IMR-90 (cell line): ENCODE measurements around the gene MS4A6A. TPM values are rescaled to one million over a fixed set of nuclear protein-coding genes. Genes with fewer than 3 reads are reported as not detected.

Experiments
- ATAC-seq: fragments of 200-7000 bp; cut with Tn5 transposase; 2 replicates; pipeline ENCODE4 v1.9.1; 2020; ENCODE audit warnings: low read depth, mild to moderate bottlenecking, moderate library complexity
- BruUV-seq: library from RNA; stranded (reverse); fragments of 400-500 nt; replicated peaks from 2 replicates; lab custom pipeline; 2021; lab: Mats Ljungman, UMichigan
- CTCF ChIA-PET: fragments of 300-600 bp; formaldehyde crosslinking; extraction: SDS; loops from one replicate; lab custom pipeline; 2021; ENCODE audit warnings: antibody characterized with exemption; lab: Yijun Ruan, JAX
- POLR2A ChIA-PET: fragments of 300-600 bp; sonication (Branson Sonifier 250); formaldehyde crosslinking; loops from one replicate; lab custom pipeline; 2022; ENCODE audit warnings: antibody characterized with exemption; ENCODE audit not compliant: unreplicated experiment; lab: Charles Lee
- DNase-seq: peaks from one replicate; pipeline ENCODE4 v3.0.0; 2013
- H2AFZ ChIP-seq: replicated peaks from 2 replicates; pipeline ENCODE3; 2013; ENCODE audit warnings: low read length, mild to moderate bottlenecking; ENCODE audit not compliant: poor library complexity
- H2AK5ac ChIP-seq: 2 replicates; pipeline ENCODE4 v1.6.1; 2013; ENCODE audit warnings: low read depth, low read length, inconsistent platforms
- H2AK9ac ChIP-seq: replicated peaks from 2 replicates; pipeline ENCODE3; 2013; ENCODE audit warnings: mild to moderate bottlenecking, low read depth, low read length, moderate library complexity; ENCODE audit not compliant: poor library complexity
- H2BK120ac ChIP-seq: 2 replicates; pipeline ENCODE4 v1.6.1; 2013; ENCODE audit warnings: low read depth, low read length, inconsistent platforms
- H2BK15ac ChIP-seq: 3 replicates; pipeline ENCODE4 v1.6.1; 2013; ENCODE audit warnings: low read depth, low read length, inconsistent platforms
- H2BK20ac ChIP-seq: 2 replicates; pipeline ENCODE4 v1.6.1; 2013; ENCODE audit warnings: low read depth, mild to moderate bottlenecking, inconsistent platforms, low read length, moderate library complexity
- H2BK5ac ChIP-seq: 2 replicates; pipeline ENCODE4 v1.6.1; 2013; ENCODE audit warnings: mild to moderate bottlenecking, low read depth, low read length, inconsistent platforms; ENCODE audit not compliant: poor library complexity, severe bottlenecking
- H3K14ac ChIP-seq: replicated peaks from 2 replicates; pipeline ENCODE4 v1.6.1; 2013; ENCODE audit warnings: low read depth, low read length, inconsistent platforms
- H3K18ac ChIP-seq: 2 replicates; pipeline ENCODE4 v1.6.1; 2013; ENCODE audit warnings: low read depth, low read length, control low read depth
- H3K23ac ChIP-seq: 2 replicates; pipeline ENCODE4 v1.6.1; 2013; ENCODE audit warnings: low read depth, low read length, inconsistent platforms
- H3K27ac ChIP-seq: 2 replicates; pipeline ENCODE4 v1.5.1; 2013; ENCODE audit warnings: mild to moderate bottlenecking, control low read depth, low read length; ENCODE audit not compliant: insufficient read depth
- H3K27me3 ChIP-seq: 2 replicates; pipeline ENCODE4 v1.6.1; 2013; ENCODE audit warnings: low read length; ENCODE audit not compliant: control insufficient read depth, insufficient read depth
- H3K36me3 ChIP-seq: 2 replicates; pipeline ENCODE4 v1.6.1; 2013; ENCODE audit warnings: low read length, mixed read lengths; ENCODE audit not compliant: control insufficient read depth, insufficient read depth
- H3K4ac ChIP-seq: 2 replicates; pipeline ENCODE4 v1.6.1; 2013; ENCODE audit warnings: low read depth, low read length, inconsistent platforms
- H3K4me1 ChIP-seq: 2 replicates; pipeline ENCODE4 v1.6.1; 2013; ENCODE audit warnings: low read length, mixed read lengths; ENCODE audit not compliant: control insufficient read depth, insufficient read depth
- H3K4me2 ChIP-seq: 2 replicates; pipeline ENCODE4 v1.6.1; 2013; ENCODE audit warnings: low read depth, mild to moderate bottlenecking, control low read depth, low read length, moderate library complexity
- H3K4me3 ChIP-seq: 2 replicates; pipeline ENCODE4 v1.5.1; 2013; ENCODE audit warnings: low read depth, mild to moderate bottlenecking, control low read depth, low read length, moderate library complexity; ENCODE audit not compliant: insufficient read depth
- H3K56ac ChIP-seq: 2 replicates; pipeline ENCODE4 v1.6.1; 2013; ENCODE audit warnings: low read length, inconsistent platforms; ENCODE audit not compliant: insufficient read depth; ENCODE audit errors: extremely low read depth
- H3K79me1 ChIP-seq, 2 experiments: 2 replicates each; pipeline ENCODE4 v1.6.1; 2013; ENCODE audit warnings: low read length in 2 of 2, inconsistent platforms in 1 of 2, low read depth in 1 of 2
- H3K9ac ChIP-seq: 2 replicates; pipeline ENCODE4 v1.6.1; 2013; ENCODE audit warnings: low read depth, low read length, control low read depth
- H3K9me1 ChIP-seq: 2 replicates; pipeline ENCODE4 v1.6.1; 2013; ENCODE audit warnings: low read length, inconsistent platforms; ENCODE audit not compliant: insufficient read depth
- H3K9me3 ChIP-seq: 2 replicates; pipeline ENCODE4 v1.6.1; 2013; ENCODE audit warnings: low read length; ENCODE audit not compliant: control insufficient read depth, insufficient read depth
- H4K20me1 ChIP-seq: 2 replicates; pipeline ENCODE4 v1.6.1; 2013; ENCODE audit warnings: low read length, inconsistent platforms; ENCODE audit not compliant: insufficient read depth
- H4K5ac ChIP-seq: 2 replicates; pipeline ENCODE4 v1.6.1; 2013; ENCODE audit warnings: mild to moderate bottlenecking, low read depth, low read length, control low read depth
- H4K8ac ChIP-seq, 2 experiments: 2 replicates each; pipeline ENCODE4 v1.6.1; 2013; ENCODE audit warnings: low read depth in 2 of 2, low read length in 2 of 2, control low read depth in 1 of 2, inconsistent platforms in 1 of 2
- H4K91ac ChIP-seq: 2 replicates; pipeline ENCODE4 v1.6.1; 2013; ENCODE audit warnings: low read depth, low read length, inconsistent platforms; ENCODE audit not compliant: insufficient read depth
- BHLHE40 ChIP-seq: fragments of 150-350 bp; IDR thresholded peaks from 2 replicates; pipeline ENCODE4 v1.6.1; 2016; ENCODE audit warnings: mild to moderate bottlenecking, low read depth, low read length
- CEBPB ChIP-seq: IDR thresholded peaks from 2 replicates; pipeline ENCODE4 v1.6.1; 2012; ENCODE audit warnings: low read depth, low read length, improper control_type of control experiment
- CHD1 ChIP-seq: IDR thresholded peaks from 2 replicates; pipeline ENCODE4 v1.6.1; 2012; ENCODE audit warnings: low read depth, low read length, improper control_type of control experiment
- CTCF ChIP-seq: conservative IDR thresholded peaks from 2 replicates; pipeline ENCODE4 v1.5.1; 2012; ENCODE audit warnings: mild to moderate bottlenecking, low read depth, low read length, improper control_type of control experiment
- FOS ChIP-seq: fragments of 150-350 bp; IDR thresholded peaks from 2 replicates; pipeline ENCODE4 v1.6.1; 2016; ENCODE audit warnings: low read depth, low read length
- MAFK ChIP-seq: IDR thresholded peaks from 2 replicates; pipeline ENCODE4 v1.6.1; 2012; ENCODE audit warnings: low read depth, low read length, improper control_type of control experiment
- MAZ ChIP-seq: IDR thresholded peaks from 2 replicates; pipeline ENCODE4 v1.6.1; 2012; ENCODE audit warnings: low read depth, mild to moderate bottlenecking, low read length, improper control_type of control experiment, moderate library complexity, borderline replicate concordance
- NFE2L2 ChIP-seq: fragments of 150-350 bp; IDR thresholded peaks from 2 replicates; pipeline ENCODE4 v1.6.1; 2016; ENCODE audit warnings: low read depth, mild to moderate bottlenecking, low read length
- POLR2A ChIP-seq: IDR thresholded peaks from 2 replicates; pipeline ENCODE4 v1.6.1; 2012; ENCODE audit warnings: mild to moderate bottlenecking, low read depth, low read length
- RAD21 ChIP-seq: IDR thresholded peaks from 2 replicates; pipeline ENCODE4 v1.6.1; 2012; ENCODE audit warnings: low read length, improper control_type of control experiment
- SMC3 ChIP-seq: fragments of 150-350 bp; IDR thresholded peaks from 2 replicates; pipeline ENCODE4 v1.6.1; 2016; ENCODE audit warnings: low read depth, mild to moderate bottlenecking, antibody characterized with exemption, low read length, moderate library complexity
- USF2 ChIP-seq: fragments of 150-350 bp; IDR thresholded peaks from 2 replicates; pipeline ENCODE4 v1.6.1; 2017; ENCODE audit warnings: mild to moderate bottlenecking, antibody characterized with exemption, low read length, low read depth
- whole genome bisulfite sequencing, 2 experiments: methylation state at CpG; one replicate each; pipeline versions ENCODE4 v1.1.5 to v1.1.7; 2013; ENCODE audit warnings: missing lambda C conversion rate in 2 of 2; ENCODE audit not compliant: insufficient read length in 1 of 2; ENCODE audit errors: extremely low coverage in 2 of 2; 5-methylcytosine and 5-hydroxymethylcytosine counted together
- dilution Hi-C: fragments of 300-500 bp; cut with HindIII; formaldehyde crosslinking; loops from one replicate; pipeline ENCODE4 v1.14.3; 2018; ENCODE audit warnings: low sequenced_read_pairs; ENCODE audit not compliant: unreplicated experiment
- in situ Hi-C: fragments of 300-500 bp; cut with MboI; formaldehyde crosslinking; loops from 3 replicates; pipeline ENCODE4 v1.14.3; 2019; ENCODE audit warnings: low sequenced_read_pairs, inconsistent platforms, mixed read lengths
- intact Hi-C: fragments of 100-400 bp; cut with micrococcal nuclease; formaldehyde crosslinking; loops from 2 replicates; pipeline ENCODE4 v1.10.0; 2022
- polyA plus RNA-seq, 3 experiments: library from polyadenylated mRNA; depleted of rRNA; stranded (reverse); fragments of >200 nt; gene quantifications; 2 replicates each; pipeline ENCODE4 v1.2.3, GENCODE V29; 2012; ENCODE audit warnings: low replicate concordance in 1 of 3
- total RNA-seq: library from RNA; depleted of rRNA; stranded (reverse); fragments of >200 nt; gene quantifications from 2 replicates; pipeline ENCODE4 v1.2.3, GENCODE V29; 2012
- TF ChIP-seq, protein P1 (sequence below): fragments of 150-350 bp; IDR thresholded peaks from 2 replicates; pipeline ENCODE4 v1.6.1; 2016; ENCODE audit warnings: low read depth, mild to moderate bottlenecking, low read length, moderate library complexity, borderline replicate concordance

MS4A6A gene
- total and polyA plus RNA-seq, 2 of the 4 experiments (the other 2 are of a cell fraction): not detected

GRCh38 chr11:60145677-60146076 is 37.2 kb downstream of the MS4A6A start:
- no peaks in the 10 kb centered on the region for H3K79me1 ChIP-seq
- no peaks in the 10 kb centered on the region for H4K20me1 ChIP-seq
- no peak overlapping the region for H3K4me3 ChIP-seq
- intact Hi-C loops: no loop called here
- no peak overlapping the region for H3K56ac ChIP-seq
- H3K4ac ChIP-seq: no peak overlapping the region
- H4K91ac ChIP-seq: no peak overlapping the region
- ChIA-PET POLR2A (no interaction called here), CTCF (no interaction called here)
- H3K23ac ChIP-seq: no peak overlapping the region
- H3K9me3 ChIP-seq: peaks cover 2% of the 10 kb centered on the region
- no peak overlapping the region for H2AK9ac ChIP-seq
- in situ Hi-C loops: no loop called here
- ATAC-seq: no peak
- H2BK5ac ChIP-seq: no peak overlapping the region
- no peak overlapping the region for H3K14ac ChIP-seq
- no peak overlapping the region for H2BK20ac ChIP-seq
- no peak overlapping the region for H4K8ac ChIP-seq
- H3K4me2 ChIP-seq: no peak overlapping the region
- H3K36me3 ChIP-seq: no peaks in the 10 kb centered on the region
- no CpG with 5 or more reads among the region's 3 CpGs for WGBS, 2 experiments
- H3K18ac ChIP-seq: no peak overlapping the region
- no TSS peak for BruUV-seq
- no peak overlapping the region for H2AK5ac ChIP-seq
- H2BK15ac ChIP-seq: no peak overlapping the region
- no peak overlapping the region for H4K5ac ChIP-seq
- no peak overlapping the region for H2BK120ac ChIP-seq
- no peaks in the 10 kb centered on the region for H3K4me1 ChIP-seq
- H3K27me3 ChIP-seq: no peaks in the 10 kb centered on the region
- TF ChIP-seq POLR2A (no peak), USF2 (no peak), CTCF (no peak), RAD21 (no peak), FOS (no peak), SMC3 (no peak), CEBPB (no peak), NFE2L2 (no peak), BHLHE40 (no peak), MAFK (no peak), MAZ (no peak), CHD1 (no peak)
- TF ChIP-seq, protein P1, sequence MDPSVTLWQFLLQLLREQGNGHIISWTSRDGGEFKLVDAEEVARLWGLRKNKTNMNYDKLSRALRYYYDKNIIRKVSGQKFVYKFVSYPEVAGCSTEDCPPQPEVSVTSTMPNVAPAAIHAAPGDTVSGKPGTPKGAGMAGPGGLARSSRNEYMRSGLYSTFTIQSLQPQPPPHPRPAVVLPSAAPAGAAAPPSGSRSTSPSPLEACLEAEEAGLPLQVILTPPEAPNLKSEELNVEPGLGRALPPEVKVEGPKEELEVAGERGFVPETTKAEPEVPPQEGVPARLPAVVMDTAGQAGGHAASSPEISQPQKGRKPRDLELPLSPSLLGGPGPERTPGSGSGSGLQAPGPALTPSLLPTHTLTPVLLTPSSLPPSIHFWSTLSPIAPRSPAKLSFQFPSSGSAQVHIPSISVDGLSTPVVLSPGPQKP: no peak
- no peaks in the 10 kb centered on the region for H3K9me1 ChIP-seq
- H2AFZ ChIP-seq: no peak overlapping the region
- no peak overlapping the region for H3K27ac ChIP-seq
- no peak overlapping the region for H3K9ac ChIP-seq
- dilution Hi-C loops: no loop called here
- no peak for DNase-seq
